DMS114 treated with DMSO at 0.1 percent for 48 hours (cell line): ENCODE results near the gene SOS2.
"Not testable (repeated sequence)": the region's sequence is repeated elsewhere in the genome, so short reads cannot be mapped to it uniquely, and the experiment has no call there.

Experiments
- DNase-seq: peaks from one replicate; lab custom pipeline; 2025; ENCODE audit not compliant: unreplicated experiment; lab: John Stamatoyannopoulos, UW

SOS2 gene

DNA sequence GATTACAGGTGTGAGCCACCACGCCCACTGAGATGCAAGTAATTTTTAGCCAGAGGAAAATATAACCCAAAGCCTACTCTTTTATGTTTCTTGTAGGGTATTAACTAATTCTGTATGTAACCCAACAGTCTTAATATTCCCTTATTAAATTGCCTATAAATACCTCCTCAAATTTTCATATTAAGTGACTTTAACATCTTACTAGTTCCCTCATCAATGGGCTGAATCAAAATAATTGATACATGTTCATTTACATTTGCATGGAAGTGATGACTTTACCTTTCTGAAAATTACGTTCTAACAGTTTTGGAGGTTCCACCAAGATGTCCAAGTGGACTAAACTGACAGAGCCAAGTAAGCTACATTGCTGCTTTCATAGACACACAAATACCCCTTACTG, 3.1 kb downstream of the SOS2 start:
- no peak for DNase-seq

DNA sequence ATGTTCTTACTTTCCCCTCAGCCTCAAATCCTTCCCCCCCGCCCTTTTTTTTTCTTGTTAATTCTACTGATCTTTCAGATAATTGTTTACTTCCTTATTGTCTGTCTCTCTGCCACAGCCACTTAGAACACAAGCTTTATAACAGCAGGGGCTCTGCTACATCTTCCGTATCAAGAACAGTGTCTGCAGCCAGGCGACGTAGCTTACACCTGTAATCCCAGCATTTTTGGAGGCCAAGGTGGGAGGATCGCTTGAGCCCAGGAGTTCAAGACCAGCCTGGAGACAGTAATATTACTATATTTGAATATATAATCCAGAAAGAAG, 5.4 kb downstream of the SOS2 start:
- no peak for DNase-seq

GRCh38 chr14:50225067-50225973, 6.1 kb downstream of the SOS2 start:
- DNase-seq: peak; percentile 21

- DNase-seq: no peak
Observed at GRCh38 chr14:50222055-50222613, 9.2 kb downstream of the SOS2 start.

GRCh38 chr14:50218501-50218900, 12.9 kb downstream of the SOS2 start:
- DNase-seq: no peak

- no peak for DNase-seq
Observed at GRCh38 chr14:50215416-50215815, 16.0 kb downstream of the SOS2 start.

DNA sequence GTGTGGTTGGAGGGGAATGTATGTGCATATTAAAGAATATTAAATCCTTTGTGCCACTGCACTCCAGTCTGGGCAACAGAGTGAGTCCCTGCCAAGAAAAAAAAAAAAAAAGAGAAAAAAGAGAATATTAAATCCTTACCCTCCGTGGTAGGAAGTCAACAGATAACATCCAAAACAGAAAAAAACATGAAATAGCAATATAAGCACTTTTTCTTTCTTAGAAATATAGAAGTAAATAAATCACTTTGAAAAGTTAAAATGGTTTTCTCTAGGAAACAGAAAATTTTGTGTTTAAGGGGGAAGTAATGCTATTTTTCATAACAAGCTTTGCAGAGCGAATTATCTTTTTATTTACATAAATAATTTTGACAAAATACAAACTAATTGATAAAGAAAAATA, 17.6 kb downstream of the SOS2 start:
- DNase-seq: no peak

DNA sequence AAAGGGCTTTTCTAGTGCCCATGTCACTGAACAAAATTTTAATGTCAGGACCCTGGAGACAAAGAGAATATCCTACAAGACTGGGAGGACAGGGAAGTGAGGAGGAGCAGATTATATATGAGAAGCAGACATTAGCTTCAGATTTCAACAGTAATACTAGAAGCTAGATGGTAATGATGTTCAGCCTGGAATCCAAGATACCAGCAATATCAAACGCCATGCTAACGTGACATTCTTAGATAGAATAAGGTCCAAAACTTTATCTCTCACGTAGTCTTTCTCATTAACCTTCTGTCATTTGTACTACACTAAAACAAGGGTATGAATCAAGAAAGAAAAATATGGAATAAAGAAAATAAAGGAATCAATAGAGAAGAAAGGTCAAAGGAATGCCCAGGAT, 18.7 kb downstream of the SOS2 start:
- no peak for DNase-seq

- DNase-seq: no peak
Observed at GRCh38 chr14:50210074-50210473, 21.3 kb downstream of the SOS2 start.

DNA sequence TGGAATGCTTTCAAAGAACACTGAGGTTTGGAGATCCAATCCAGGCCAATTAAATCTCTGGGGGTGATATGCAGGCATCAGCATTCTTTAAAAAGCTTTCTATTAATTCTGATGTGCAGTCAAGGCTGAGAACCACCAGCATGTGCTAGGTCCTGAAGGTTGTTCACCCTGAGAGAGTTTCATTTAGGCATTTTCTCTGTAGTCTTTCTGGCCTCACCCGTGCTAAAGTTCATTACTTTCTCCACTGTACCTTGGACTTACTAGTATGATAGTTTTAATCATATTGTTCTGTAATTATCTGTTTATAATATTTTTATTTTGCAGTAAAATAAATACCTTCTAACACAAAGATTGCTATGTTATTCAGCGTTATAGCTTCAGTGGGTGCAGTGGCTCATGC, 32.9 kb downstream of the SOS2 start:
- DNase-seq: no peak

DNA sequence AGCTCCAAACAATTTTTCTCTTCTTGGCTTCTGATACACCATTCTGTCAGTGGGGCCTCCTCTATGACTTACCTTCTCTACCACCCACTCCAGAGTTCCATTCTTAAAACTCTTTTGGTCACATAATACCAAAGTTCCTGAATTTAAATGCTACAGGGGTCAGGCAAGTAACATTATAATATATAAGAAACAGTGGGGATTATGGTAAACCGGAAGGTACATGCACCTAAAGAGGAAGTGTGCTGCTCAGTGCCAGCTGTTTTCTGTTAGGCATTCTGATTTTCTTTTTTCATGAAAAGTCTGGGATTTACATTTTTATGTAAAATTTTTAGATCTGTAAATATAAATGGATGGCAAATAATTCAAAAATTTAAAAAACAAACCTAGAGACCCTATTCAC, 39.9 kb downstream of the SOS2 start:
- DNase-seq: no peak

- DNase-seq: no peak
Observed at GRCh38 chr14:50186107-50186506, 45.3 kb downstream of the SOS2 start.

DNA sequence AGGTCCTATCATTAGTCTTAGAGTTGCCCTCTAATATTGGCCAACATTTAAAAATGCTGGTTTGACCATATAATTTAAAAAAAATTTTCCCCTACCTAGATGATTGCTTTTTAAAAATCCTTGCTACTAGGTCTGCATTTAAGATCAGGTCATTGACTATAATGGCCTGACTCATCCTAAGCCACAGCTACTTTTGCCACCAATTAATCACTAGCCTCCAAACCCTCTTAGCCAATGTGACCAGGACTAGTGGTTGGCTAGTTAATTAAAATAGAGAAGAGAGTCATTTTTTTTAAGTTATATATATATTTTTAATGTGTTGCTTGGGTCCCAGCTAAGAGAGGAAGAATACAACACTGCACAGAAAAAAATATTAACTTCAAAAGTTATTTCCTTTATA, 57.5 kb downstream of the SOS2 start:
- no peak for DNase-seq

DNA sequence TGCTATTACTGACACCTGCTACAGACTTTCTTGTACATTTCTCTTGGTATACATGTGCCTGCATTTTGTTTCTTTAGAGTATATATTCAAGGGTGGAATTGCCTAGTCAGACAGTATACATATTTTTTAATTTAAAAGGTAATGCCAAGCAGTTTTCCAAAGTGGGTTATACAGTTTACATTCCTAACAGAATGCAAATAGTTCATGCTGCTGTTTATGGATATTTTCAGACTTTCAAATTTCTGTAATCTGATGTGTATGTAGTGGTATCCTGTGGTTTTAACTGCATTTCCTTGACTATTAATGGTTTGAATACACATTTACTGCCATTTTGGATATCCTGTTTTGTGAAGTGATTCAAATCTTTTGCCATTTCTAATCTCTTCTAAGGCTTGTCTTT, 59.5 kb downstream of the SOS2 start:
- DNase-seq: no peak

- DNase-seq: not testable (repeated sequence)
Observed at GRCh38 chr14:50167381-50167780, 64.0 kb downstream of the SOS2 start.

GRCh38 chr14:50156111-50156510, 75.3 kb downstream of the SOS2 start:
- DNase-seq: no peak

DNA sequence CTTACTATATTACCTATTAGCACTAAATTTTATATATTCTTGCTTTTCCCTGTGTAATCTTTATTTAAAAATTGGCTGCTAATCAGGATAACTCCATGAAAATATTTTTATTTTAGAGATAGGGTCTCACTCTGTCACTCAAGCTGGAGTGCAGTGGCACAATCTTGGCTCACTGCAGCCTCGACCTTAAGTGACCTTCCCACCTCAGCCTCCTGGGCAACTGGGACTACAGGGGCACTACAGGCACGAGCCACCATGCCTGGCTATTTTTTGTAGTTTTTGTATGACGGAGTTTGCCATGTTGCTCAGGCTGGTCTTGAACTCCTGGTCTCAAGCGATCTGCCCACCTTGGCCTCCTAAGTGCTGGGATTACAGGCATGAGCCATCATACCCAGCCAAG, 82.6 kb downstream of the SOS2 start:
- no peak for DNase-seq

DNA sequence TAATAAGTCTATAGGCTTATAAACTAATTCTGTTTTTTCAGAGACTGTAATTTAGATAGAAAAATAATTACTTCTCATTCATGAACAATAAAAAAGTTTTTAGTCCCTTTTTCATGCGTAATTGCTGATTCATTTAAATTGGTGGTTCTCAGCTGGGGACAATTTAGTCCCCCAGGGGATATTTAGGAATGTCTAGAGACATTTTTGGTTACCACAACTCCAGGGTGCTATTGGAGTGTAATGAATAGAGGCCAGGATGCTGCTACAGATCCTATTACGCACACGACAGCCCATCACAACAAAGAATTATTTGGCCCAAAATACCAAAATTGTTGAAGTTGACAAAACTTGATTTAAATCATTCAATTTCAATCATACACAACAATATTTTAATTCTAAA, 92.2 kb downstream of the SOS2 start:
- no peak for DNase-seq

GRCh38 chr14:50127802-50128201, 103.6 kb downstream of the SOS2 start:
- DNase-seq: no peak

DNA sequence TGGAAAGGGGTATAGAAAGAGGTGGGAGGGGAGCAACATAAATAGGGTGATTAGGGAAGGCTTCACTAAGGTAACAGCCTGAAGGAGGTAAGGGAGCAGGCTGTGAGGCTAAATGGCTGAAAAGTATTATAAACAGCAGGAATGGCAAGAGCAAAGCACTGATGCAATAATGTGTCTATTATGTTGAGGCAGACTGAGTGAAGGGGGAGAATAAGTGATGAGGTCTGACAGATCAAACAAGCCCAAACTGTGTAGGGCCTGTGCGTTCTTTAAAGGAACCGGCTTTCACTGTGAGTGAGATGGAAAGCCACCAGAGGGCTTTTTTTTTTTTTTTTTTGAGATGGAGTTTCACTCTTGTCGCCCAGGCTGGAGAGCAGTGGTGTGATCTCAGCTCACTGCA, 108.3 kb downstream of the SOS2 start:
- DNase-seq: no peak

DNA sequence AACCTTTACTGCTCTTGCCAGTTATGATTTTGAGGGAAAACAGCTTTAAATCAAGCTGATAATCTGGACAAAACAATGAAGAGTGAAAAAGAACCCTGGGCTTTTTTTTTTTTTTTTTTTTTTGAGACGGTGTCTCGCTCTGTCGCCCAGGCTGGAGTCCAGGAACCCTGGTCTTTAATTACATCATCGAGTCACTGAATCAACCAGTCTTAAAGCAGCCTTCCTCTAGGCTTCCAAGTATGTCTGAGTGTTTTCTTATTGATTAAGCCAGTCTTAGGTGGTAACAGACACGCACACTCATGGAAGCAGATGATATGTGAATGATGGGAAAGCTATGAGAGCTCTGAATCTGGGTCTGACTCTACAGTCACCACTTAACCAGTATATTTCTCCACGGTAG, 109.1 kb downstream of the SOS2 start:
- DNase-seq: no peak

GRCh38 chr14:50121486-50121885, 109.9 kb downstream of the SOS2 start:
- no peak for DNase-seq

DNA sequence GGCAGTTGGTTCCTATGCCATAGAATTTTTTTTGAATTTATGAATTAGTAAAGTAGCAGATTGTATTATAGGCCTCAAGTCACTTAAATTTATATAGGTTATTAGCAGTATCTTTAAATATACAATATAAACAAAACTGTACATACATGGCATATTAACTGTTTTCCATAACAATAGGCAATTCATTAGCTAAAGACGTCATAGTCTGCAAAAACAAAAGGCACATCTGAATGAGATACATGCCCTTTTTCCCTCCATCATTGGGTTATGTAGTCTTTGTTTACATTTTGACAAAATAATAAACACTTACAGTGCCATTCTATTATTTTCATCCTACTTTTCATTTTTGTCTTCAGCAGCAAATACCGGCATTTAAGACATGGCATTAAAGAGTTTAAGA, 113.9 kb downstream of the SOS2 start:
- no peak for DNase-seq
